ENCODE measurements around the gene FBXW5. TPM values are rescaled to one million over a fixed set of nuclear protein-coding genes. Genes with fewer than 3 reads are reported as not detected.

The FBXW5 gene
- total and polyA plus RNA-seq, 8 donors = 56.2 to 117 (median 64.1) TPM

GRCh38 chr9:136973618-136974617 is 29.4 kb upstream of the FBXW5 start:
- no peaks in the 10 kb centered on the region for H3K9me3 ChIP-seq
- no peak for ATAC-seq
- H3K4me1 ChIP-seq = no peaks in the 10 kb centered on the region
- no peak overlapping the region for H3K4me3 ChIP-seq
- 84 to 86% methylated on average over 29 of the region's 29 CpGs for WGBS, 2 donors
- DNase-seq = no peak
- TF ChIP-seq CTCF (IDR thresholded peaks at IDR 0.05) = no peak
- intact Hi-C loops (cut with DNase I) = no loop called here
- H3K27ac ChIP-seq = no peak overlapping the region
- no peaks in the 10 kb centered on the region for H3K36me3 ChIP-seq
- H3K27me3 ChIP-seq = no peaks in the 10 kb centered on the region
- no peak for FAIRE-seq

DNA sequence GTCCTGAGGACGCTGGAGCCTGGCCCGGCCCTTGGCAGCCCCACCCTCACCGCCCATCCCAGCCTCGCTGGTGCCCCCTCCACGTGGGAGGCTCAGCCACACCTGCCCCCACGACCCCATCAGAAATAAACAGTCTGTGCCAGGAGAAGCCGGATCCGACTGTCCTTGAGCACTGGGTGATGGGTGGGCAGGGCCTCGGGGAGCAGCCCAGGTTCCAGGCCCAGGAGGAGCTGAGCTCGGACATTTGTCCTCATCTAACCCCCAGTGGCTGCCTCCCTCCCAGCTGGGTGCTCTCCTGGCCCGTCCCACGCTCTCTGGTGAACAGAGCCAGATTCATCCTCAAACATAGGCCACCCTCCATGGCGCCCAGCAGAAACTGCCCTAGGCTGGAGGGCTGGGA is 28.2 kb upstream of the FBXW5 start:
- DNase-seq (no peak), ATAC-seq (no peak), FAIRE-seq (no peak)
- Histone ChIP-seq H3K4me3 (no peak overlapping the region), H3K27me3 (no peaks in the 10 kb centered on the region), H3K4me1 (no peaks in the 10 kb centered on the region), H3K9me3 (no peaks in the 10 kb centered on the region), H3K36me3 (no peaks in the 10 kb centered on the region), H3K27ac (no peak overlapping the region)
- WGBS, 2 donors = 49 to 50% methylated on average over 13 of the region's 13 CpGs
- intact Hi-C loops (cut with DNase I) = no loop called here
- no peak for TF ChIP-seq CTCF (IDR thresholded peaks at IDR 0.05)

DNA sequence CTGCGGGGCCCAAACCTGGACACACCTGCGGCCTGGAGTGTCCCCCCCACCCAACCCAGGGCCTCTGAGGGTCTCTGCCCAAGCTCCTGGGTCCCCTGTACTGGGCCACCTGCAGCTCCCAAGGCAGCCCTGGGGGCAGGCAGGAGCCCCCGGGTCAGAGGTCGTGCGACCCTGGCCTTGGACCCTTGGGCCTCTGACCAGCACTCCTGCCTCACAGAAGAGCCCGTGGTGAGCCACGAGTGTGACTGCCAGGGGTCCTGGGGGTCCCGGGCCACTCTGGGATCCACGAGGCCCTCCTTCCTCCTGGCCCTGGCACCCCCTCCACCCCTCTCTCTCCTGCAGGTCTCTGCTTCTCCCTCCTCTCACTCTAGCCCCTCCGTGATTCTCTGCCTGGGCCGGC is 27.8 kb upstream of the FBXW5 start:
- no peak for DNase-seq
- ATAC-seq = no peak
- no peak for TF ChIP-seq CTCF (IDR thresholded peaks at IDR 0.05)
- no peak for FAIRE-seq
- intact Hi-C loops (cut with DNase I) = no loop called here
- WGBS, 2 donors = 73 to 75% methylated on average over 9 to 11 of the region's 11 CpGs
- Histone ChIP-seq H3K4me3 (no peak overlapping the region), H3K4me1 (no peaks in the 10 kb centered on the region), H3K36me3 (no peaks in the 10 kb centered on the region), H3K9me3 (no peaks in the 10 kb centered on the region), H3K27ac (no peak overlapping the region), H3K27me3 (no peaks in the 10 kb centered on the region)

GRCh38 chr9:136971746-136972145 is 27.2 kb upstream of the FBXW5 start:
- FAIRE-seq (no peak), ATAC-seq (no peak), DNase-seq (no peak)
- Histone ChIP-seq H3K27me3 (no peaks in the 10 kb centered on the region), H3K27ac (no peak overlapping the region), H3K36me3 (no peaks in the 10 kb centered on the region), H3K4me1 (no peaks in the 10 kb centered on the region), H3K4me3 (no peak overlapping the region), H3K9me3 (no peaks in the 10 kb centered on the region)
- intact Hi-C loops (cut with DNase I) = no loop called here
- TF ChIP-seq CTCF (IDR thresholded peaks at IDR 0.05) = no peak
- 72 to 76% methylated on average over 13 to 14 of the region's 14 CpGs for WGBS, 2 donors

GRCh38 chr9:136970361-136970760 is 25.8 kb upstream of the FBXW5 start:
- 84 to 88% methylated on average over 10 to 11 of the region's 11 CpGs for WGBS, 2 donors

More at GRCh38 chr9:136970361-136970760, 25.8 kb upstream of the FBXW5 start:
- DNase-seq (no peak), FAIRE-seq (no peak), ATAC-seq (no peak)
- TF ChIP-seq CTCF (IDR thresholded peaks at IDR 0.05) = no peak
- Histone ChIP-seq H3K36me3 (no peaks in the 10 kb centered on the region), H3K27me3 (no peaks in the 10 kb centered on the region), H3K4me3 (no peak overlapping the region), H3K27ac (no peak overlapping the region), H3K4me1 (peaks cover 0 to 5% (median 4%) of the 10 kb centered on the region in 3 donors), H3K9me3 (no peaks in the 10 kb centered on the region)
- intact Hi-C loops (cut with DNase I) = no loop called here
